ENCODE data around the gene MEX3A. TPM values are rescaled to one million over a fixed set of nuclear protein-coding genes. Genes with fewer than 3 reads are reported as not detected.

The MEX3A gene
- total RNA-seq, 4 donors from 2014 or later, result 0.17 to 0.57 (median 0.27) TPM

DNA sequence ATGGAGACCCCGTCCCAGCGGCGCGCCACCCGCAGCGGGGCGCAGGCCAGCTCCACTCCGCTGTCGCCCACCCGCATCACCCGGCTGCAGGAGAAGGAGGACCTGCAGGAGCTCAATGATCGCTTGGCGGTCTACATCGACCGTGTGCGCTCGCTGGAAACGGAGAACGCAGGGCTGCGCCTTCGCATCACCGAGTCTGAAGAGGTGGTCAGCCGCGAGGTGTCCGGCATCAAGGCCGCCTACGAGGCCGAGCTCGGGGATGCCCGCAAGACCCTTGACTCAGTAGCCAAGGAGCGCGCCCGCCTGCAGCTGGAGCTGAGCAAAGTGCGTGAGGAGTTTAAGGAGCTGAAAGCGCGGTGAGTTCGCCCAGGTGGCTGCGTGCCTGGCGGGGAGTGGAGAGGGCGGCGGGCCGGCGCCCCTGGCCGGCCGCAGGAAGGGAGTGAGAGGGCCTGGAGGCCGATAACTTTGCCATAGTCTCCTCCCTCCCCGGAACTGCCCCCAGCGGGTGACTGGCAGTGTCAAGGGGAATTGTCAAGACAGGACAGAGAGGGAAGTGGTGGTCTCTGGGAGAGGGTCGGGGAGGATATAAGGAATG, 32.8 kb upstream of the MEX3A start:
- TF ChIP-seq, protein P1, sequence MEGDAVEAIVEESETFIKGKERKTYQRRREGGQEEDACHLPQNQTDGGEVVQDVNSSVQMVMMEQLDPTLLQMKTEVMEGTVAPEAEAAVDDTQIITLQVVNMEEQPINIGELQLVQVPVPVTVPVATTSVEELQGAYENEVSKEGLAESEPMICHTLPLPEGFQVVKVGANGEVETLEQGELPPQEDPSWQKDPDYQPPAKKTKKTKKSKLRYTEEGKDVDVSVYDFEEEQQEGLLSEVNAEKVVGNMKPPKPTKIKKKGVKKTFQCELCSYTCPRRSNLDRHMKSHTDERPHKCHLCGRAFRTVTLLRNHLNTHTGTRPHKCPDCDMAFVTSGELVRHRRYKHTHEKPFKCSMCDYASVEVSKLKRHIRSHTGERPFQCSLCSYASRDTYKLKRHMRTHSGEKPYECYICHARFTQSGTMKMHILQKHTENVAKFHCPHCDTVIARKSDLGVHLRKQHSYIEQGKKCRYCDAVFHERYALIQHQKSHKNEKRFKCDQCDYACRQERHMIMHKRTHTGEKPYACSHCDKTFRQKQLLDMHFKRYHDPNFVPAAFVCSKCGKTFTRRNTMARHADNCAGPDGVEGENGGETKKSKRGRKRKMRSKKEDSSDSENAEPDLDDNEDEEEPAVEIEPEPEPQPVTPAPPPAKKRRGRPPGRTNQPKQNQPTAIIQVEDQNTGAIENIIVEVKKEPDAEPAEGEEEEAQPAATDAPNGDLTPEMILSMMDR (IDR thresholded peaks at IDR 0.05; ENCODE audit: low read depth), result no peak

DNA sequence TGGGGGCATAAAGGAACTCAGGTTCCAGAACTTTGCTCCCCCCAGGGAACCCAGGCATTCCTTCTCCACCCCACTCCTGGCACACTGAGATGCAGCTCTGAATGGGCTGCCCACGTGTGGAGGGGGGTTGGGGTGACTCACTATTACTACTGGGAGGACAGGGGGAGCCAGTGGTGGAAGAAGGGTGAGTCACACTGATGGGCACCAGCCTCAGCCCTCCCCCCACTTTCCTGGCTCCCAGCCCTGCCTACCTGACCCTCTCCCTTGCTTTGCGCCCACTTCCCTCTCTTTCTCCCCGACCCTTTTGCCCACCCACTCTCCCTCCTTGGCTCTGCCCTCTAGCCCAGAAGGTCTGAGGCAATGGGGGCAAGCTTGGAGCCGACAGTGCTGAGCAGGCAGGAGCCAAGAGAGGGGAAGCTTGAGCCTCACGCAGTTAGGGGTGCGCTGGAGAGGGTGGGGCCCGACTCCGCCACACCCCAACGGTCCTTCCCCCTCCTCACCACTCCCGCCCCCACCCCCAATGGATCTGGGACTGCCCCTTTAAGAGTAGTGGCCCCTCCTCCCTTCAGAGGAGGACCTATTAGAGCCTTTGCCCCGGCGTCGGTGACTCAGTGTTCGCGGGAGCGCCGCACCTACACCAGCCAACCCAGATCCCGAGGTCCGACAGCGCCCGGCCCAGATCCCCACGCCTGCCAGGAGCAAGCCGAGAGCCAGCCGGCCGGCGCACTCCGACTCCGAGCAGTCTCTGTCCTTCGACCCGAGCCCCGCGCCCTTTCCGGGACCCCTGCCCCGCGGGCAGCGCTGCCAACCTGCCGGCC, 32.0 kb upstream of the MEX3A start, which contains the start of gene LMNA:
Gene LMNA, plus strand, starts transcription at position 611 of the 818 bp plus-strand sequence. CDS start 208 bp downstream, outside the sequence.
- TF ChIP-seq, protein P1 (IDR thresholded peaks at IDR 0.05; ENCODE audit: low read depth), result no peak

DNA sequence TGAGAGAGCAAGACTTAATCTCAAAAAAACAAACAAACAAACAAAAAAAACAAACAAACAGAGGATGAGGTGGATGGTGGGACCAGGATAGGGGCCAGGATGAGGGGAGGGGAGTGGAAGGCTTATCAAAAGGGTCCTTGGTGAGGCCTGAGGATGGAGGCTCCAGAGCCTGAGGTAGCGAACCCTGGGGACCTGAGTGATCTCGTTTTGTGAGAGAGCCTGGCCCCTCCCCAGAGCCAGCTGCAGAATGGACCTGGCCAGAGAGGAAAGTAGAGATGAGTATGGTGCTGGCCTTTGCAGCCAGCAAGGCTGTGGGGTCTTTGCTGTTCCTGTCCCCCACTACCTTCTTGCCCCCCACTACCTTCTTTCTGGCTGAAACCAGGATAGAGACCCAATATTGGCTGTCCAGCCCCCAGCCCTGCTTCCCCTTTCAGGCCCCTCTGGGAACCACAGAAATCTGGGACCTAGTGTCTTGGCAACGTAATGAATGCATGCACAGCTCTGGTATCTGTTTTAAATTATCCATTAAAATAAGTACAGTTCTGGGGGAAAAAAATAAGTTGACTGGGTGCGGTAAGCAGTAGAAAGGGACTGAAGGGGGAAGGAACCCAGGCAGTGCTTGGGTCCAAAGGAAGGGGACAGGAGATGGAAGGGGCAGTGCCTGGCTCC, 31.2 kb upstream of the MEX3A start:
- TF ChIP-seq, protein P1 (IDR thresholded peaks at IDR 0.05; ENCODE audit: low read depth), result no peak

DNA sequence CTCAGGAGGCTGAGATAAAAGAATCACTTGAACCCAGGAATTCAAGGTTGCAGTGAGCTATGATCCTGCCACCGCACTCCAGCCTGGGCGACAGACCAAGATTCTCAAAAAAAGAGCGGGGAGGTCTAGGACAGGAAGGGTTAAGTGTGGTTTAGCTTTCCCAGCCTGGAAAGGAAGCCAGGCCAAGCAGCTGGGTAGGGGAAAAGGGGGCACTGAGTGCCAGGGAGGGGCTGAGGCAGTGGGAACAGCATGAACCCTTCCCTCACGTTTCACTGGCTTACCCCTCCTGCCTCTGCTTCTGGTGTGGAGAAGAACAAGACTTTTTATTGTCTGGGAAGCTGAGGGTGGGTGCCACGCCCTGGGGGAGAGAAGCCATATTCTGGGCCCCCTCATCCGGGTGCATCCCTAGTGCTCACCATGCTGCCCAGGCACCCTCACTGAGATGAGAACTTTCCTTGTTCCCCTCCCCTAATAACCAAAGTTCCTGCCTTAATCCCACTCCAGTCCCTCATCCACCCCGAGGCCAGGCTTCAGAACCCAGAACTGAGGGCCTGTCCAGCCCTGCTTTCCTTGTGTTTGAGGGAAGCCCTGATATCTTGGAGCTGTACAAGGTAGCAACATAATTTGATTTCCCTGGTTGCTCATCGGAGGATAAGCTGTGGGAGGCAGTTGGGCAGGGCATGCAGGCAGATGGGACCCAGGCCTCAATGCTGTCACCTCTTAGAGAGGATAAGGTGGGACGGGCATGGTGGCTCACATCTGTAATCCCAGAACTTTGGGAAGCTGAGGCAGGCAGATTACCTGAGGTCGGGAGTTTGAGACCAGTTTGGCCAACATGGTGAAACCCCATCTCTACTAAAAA, 30.2 kb upstream of the MEX3A start:
- TF ChIP-seq, protein P1 (IDR thresholded peaks at IDR 0.05; ENCODE audit: low read depth), result no peak

DNA sequence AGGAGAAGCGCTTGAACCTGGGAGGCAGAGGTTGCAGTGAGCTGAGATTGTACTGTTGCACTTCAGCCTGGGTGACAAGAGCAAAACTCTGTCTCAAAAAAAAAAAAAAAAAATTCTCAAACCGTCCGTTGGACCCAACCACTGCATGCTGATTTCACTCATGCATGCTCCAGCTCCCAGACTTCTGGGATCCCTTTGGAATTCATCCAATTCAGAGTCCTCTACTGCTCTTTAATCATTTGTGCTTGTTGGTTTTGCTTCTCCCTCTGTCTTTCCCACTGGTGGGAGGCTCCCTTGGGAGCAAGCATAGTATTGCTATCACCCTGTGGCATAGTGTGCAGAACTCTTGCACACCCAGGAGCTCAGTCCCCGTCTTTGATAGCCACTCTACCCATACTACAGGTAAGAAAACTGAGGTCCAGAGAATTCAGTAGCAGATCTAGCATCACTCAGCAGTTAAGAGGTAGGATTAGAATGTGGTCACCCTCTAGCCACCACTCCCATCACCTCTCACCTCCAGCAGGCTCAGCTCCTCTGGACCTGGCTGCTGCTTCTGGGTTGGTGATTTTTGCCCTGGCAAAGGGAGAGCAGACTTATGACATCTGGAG, 29.2 kb upstream of the MEX3A start:
- TF ChIP-seq, protein P1 (IDR thresholded peaks at IDR 0.05; ENCODE audit: low read depth), result no peak

DNA sequence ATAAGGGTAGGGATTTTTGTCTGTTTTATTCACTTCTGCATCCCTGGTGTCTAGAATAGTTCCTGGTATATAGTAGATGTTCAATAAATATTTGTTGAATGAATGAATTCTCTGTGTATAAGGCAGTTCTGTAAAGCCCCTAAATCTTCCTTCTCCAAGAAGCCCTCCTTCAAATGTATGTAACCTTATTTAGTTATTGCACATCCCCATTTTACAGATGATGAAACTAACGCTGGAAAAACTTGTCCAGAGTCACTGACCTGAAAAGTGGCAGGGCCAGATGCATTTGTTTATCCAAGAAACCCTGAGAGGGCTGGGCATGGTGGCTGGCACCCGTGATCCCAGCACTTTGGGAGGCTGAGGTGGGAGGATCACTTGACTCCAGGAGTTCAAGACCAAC, 28.0 kb upstream of the MEX3A start:
- TF ChIP-seq, protein P1 (IDR thresholded peaks at IDR 0.05; ENCODE audit: low read depth), result no peak

Data from subcutaneous adipose tissue (tissue), 4 donors.